ENCODE results near the gene STEEP1.

The STEEP1 gene

GRCh38 chrX:119565107-119565663 is at the start of gene STEEP1:
Gene STEEP1, minus strand, starts transcription at chrX:119565409. Its CDS starts 54 bp downstream, at chrX:119565355.
- intact Hi-C loops (cut with DNase I), result no loop called here
- peak; percentile 64 to 93 (median 84) for DNase-seq

- intact Hi-C loops (cut with DNase I), result no loop called here
- no peak for DNase-seq
These were observed 49.6 kb upstream of the STEEP1 start for GRCh38 chrX:119614776-119615175.

GRCh38 chrX:119607018-119607389 is 41.8 kb upstream of the STEEP1 start:
- intact Hi-C loops (cut with DNase I), result loop anchor here (5.0 kb wide), 1 partner anchor 35 kb away; the partner anchor contains the start of gene UBE2A
- DNase-seq, result no peak

- intact Hi-C loops (cut with DNase I), result loop anchor here (5.0 kb wide), 1 partner anchor 34 kb away; the partner anchor contains the start of gene UBE2A
- DNase-seq, result peak; percentile 78 to 93 (median 87)
These were observed 41.2 kb upstream of the STEEP1 start, which contains the start of gene NKRF for GRCh38 chrX:119606280-119607017. Gene NKRF, minus strand, starts transcription at chrX:119606424.

- peak in 38 of 42 donors; percentile 13 to 70 (median 38) for DNase-seq
- intact Hi-C loops (cut with DNase I), result loop anchor here (5.0 kb wide), 1 partner anchor 33 kb away; the partner anchor contains the start of gene UBE2A
These were observed 40.5 kb upstream of the STEEP1 start for GRCh38 chrX:119605464-119606279.

GRCh38 chrX:119604766-119605463 is 39.7 kb upstream of the STEEP1 start:
- intact Hi-C loops (cut with DNase I), result loop anchor here (5.0 kb wide), 1 partner anchor 33 kb away; the partner anchor contains the start of gene UBE2A
- DNase-seq, result peak in 5 of 42 donors; percentile 8 to 42 (median 35)

GRCh38 chrX:119602701-119603255 is 37.6 kb upstream of the STEEP1 start:
- intact Hi-C loops (cut with DNase I), result no loop called here
- no peak for DNase-seq

GRCh38 chrX:119589810-119590209 is 24.6 kb upstream of the STEEP1 start:
- intact Hi-C loops (cut with DNase I), result no loop called here
- DNase-seq, result no peak

- intact Hi-C loops (cut with DNase I), result no loop called here
- no peak for DNase-seq
These were observed 18.3 kb upstream of the STEEP1 start for GRCh38 chrX:119583431-119584059.

GRCh38 chrX:119579414-119579813 is 14.2 kb upstream of the STEEP1 start:
- intact Hi-C loops (cut with DNase I), result no loop called here
- DNase-seq, result no peak

GRCh38 chrX:119574394-119575266 is 9.4 kb upstream of the STEEP1 start, which contains the start of gene UBE2A:
Gene UBE2A, plus strand, starts transcription at chrX:119574563. Its CDS starts 149 bp downstream, at chrX:119574712.
- intact Hi-C loops (cut with DNase I), result loop anchor here (5.0 kb wide), 1 partner anchor 33 kb away; the partner anchor contains the start of gene NKRF
- peak; percentile 71 to 94 (median 84) for DNase-seq

- intact Hi-C loops (cut with DNase I), result loop anchor here (5.0 kb wide), 1 partner anchor 33 kb away; the partner anchor contains the start of gene NKRF
- DNase-seq, result peak in 12 of 42 donors; percentile 6 to 29 (median 17)
These were observed 8.7 kb upstream of the STEEP1 start for GRCh38 chrX:119573840-119574393.

- no peak for DNase-seq
- intact Hi-C loops (cut with DNase I), result loop anchor here (5.0 kb wide), 1 partner anchor 34 kb away; the partner anchor contains the start of gene NKRF
These were observed 8.0 kb upstream of the STEEP1 start for GRCh38 chrX:119573222-119573621.

GRCh38 chrX:119570351-119570835 is 5.2 kb upstream of the STEEP1 start:
- peak in 28 of 42 donors; percentile 4 to 61 (median 28) for DNase-seq
- intact Hi-C loops (cut with DNase I), result loop anchor here (5.0 kb wide), 1 partner anchor 37 kb away; the partner anchor contains the start of gene NKRF

- intact Hi-C loops (cut with DNase I), result no loop called here
- no peak for DNase-seq
These were observed 12.7 kb downstream of the STEEP1 start for GRCh38 chrX:119552508-119552907.

GRCh38 chrX:119549327-119550016 is 15.7 kb downstream of the STEEP1 start:
- intact Hi-C loops (cut with DNase I), result no loop called here
- DNase-seq, result no peak
